Stimulated activated CD4-positive, alpha-beta T cell treated with anti-CD3 and anti-CD28 coated beads, Interleukin-15, amount 100 ng/mL, for 24 hours (primary cell): ENCODE measurements around the gene IBA57.

ENCODE experiments used
- DNase-seq: peaks from one replicate; pipeline ENCODE4 v3.0.0-alpha.2; 2020

The IBA57 gene

GRCh38 chr1:228145463-228146416 is 19.9 kb upstream of the IBA57 start:
- no peak for DNase-seq

- DNase-seq, result no peak
Observed at GRCh38 chr1:228146417-228147150, 19.0 kb upstream of the IBA57 start.

- no peak for DNase-seq
Observed at GRCh38 chr1:228147151-228147693, 18.4 kb upstream of the IBA57 start.

- DNase-seq, result no peak
Observed at GRCh38 chr1:228147768-228148167, 17.8 kb upstream of the IBA57 start.

GRCh38 chr1:228148196-228148861 is 17.3 kb upstream of the IBA57 start:
- no peak for DNase-seq

GRCh38 chr1:228148935-228149405 is 16.6 kb upstream of the IBA57 start:
- DNase-seq, result no peak

GRCh38 chr1:228149406-228150119 is 16.0 kb upstream of the IBA57 start, which contains the start of gene GJC2:
TSS of gene GJC2 (plus strand) at chr1:228149930. CDS start at chr1:228157759, 7,829 bp downstream.
- no peak for DNase-seq

GRCh38 chr1:228150120-228150460 is 15.5 kb upstream of the IBA57 start:
- no peak for DNase-seq

- no peak for DNase-seq
Observed at GRCh38 chr1:228150461-228151179, 15.0 kb upstream of the IBA57 start.

- no peak for DNase-seq
Observed at GRCh38 chr1:228151180-228151925, 14.3 kb upstream of the IBA57 start.

GRCh38 chr1:228152097-228152917 is 13.3 kb upstream of the IBA57 start:
- no peak for DNase-seq

- DNase-seq, result no peak
Observed at GRCh38 chr1:228152918-228153258, 12.7 kb upstream of the IBA57 start.

- no peak for DNase-seq
Observed at GRCh38 chr1:228154021-228154669, 11.5 kb upstream of the IBA57 start.

GRCh38 chr1:228154670-228155571 is 10.7 kb upstream of the IBA57 start:
- peak; percentile 59 for DNase-seq

GRCh38 chr1:228155596-228156514 is 9.7 kb upstream of the IBA57 start:
- DNase-seq, result no peak

- DNase-seq, result no peak
Observed at GRCh38 chr1:228156515-228156881, 9.1 kb upstream of the IBA57 start.
